NCI-H345 treated with DMSO at 0.1 percent for 48 hours (cell line): Measurements from ENCODE around the gene SFTPD.

Experiments
- DNase-seq: peaks from one replicate; lab custom pipeline; 2025; ENCODE audit not compliant: unreplicated experiment; lab: John Stamatoyannopoulos, UW

SFTPD gene

DNA sequence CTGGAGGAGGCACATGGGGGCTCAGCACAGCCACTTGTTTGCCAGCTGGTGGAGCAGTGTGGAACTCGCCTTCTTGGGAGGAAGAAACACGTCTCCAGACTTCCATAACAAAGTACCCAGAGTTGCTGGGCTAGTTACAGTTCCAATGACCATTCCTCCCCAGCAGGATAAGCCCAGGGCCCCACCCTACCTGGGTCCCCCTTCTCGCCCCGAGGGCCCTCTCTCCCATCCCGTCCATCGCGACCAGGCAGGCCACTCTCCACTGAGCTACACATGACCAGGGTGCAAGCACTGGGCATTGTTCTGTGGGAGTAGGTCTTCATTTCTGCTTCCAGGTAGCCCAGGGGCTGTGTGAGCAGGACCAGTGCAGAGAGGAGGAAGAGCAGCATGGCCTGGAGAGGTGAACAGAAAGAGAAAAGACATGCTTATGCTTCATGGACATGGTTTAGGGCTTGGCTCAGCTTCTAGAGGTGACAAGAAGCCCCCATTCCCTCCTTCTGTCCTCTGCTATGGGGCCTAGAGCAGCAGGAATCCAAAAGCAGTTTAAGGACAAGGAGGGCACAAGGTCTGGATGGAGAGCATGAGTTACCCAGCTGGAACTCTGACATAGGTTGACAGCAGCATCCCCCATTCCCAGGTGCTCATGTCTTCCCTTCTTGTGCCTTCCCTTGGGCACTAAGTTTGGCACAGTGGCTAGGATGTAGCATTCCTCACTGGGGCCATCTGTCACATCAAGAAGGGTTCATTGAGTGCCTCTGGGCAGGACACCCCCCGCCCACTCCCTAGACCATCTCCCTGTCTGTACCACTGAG is 2.4 kb downstream of the SFTPD start:
- no peak for DNase-seq

DNA sequence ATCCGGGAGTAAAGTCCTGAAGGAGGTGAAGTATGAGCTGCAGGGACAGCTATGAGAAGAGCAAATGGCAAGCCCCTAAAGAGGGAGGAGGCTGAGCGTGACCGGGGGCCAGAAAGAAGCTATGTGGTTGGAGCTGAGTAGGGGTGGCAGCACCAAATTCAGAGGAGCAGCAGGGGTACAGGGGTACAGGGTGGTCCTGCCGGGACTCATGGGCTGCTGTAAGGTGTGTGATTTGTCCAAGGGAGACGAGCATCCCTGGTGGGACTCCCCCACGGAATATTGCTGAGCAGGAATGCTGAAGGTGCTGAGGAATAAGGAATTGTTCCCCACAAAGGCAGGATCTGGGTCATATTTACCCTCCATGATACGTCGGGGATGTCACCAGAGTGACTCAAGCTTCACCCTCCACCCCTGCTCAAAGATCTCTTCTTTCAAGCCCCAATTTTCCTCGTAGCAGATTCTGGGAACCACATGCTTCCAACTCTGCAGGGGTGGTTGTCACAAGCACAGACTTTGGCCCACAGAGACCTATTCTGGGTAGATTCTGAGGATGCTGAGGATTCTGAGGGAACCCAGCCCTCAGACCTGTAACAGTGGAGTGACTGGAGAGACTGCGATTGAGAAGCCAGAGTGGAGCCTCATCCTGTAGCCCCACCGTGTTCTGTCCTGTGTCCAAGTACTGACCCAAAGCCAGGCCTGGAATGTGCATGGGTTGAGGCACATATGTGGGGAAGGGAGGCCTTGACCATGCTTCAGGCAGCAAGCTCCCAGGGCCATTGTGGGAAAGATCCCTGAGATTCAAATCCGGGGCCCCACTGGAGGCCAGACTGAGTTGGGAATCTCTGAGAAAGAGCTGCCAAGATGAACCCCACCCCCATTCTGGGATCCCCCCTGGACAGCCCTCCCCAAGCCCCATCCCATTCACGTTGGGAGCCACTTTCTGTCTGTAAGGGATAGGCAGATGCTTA is 4.2 kb downstream of the SFTPD start:
- no peak for DNase-seq

DNA sequence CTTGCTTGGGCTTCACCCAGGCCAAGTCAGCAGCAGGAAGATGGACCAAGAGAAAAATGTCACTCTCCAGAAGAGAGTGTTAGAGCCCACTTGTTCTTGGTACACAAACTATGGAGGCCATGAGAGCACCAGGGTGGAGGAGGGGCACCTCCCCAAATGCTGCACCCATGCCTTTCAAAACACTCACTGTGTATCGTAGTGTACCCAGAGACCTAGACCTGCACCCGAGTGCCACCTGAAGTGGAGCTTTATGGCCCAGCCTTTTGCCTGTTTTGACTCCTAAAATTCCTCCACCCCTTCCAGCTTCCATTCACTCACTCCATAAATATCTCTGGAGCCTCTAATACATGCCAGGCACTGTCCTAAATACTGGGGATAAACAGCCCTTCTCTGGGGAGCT is 5.0 kb downstream of the SFTPD start:
- no peak for DNase-seq

- DNase-seq, result no peak
These were observed 6.4 kb downstream of the SFTPD start for GRCh38 chr10:79942261-79943185.

DNA sequence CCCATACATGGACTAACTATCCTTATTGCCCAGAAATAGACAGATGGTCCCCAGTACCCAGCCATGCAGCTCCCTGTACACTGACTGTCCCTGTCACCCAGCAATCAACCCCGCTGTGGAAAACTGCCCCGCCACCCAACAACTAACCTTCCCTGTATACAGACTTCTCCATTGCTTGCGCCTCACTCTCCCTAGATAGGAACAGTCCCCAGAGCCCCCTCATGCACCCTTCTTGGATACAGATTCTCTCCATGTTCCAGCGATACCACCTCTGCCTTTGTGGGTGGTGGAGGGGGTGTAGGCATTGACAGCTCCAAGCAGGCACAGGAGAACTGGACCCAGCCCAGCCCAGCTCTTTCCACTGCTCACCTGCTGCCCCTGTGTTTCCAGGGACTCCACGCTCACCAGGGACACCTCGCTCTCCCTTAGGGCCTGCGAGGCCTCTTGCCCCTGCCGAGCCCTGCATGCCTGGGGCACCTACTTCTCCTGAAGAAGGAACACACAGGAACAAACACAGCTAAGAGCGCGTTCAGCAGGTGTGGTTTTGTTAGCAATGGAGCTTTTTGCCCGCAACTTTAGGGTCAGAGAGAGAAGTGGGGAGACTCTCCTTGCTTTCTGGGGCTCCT is 7.2 kb downstream of the SFTPD start:
- DNase-seq, result no peak

- DNase-seq, result no peak
These were observed 7.8 kb downstream of the SFTPD start for GRCh38 chr10:79941146-79941545.

DNA sequence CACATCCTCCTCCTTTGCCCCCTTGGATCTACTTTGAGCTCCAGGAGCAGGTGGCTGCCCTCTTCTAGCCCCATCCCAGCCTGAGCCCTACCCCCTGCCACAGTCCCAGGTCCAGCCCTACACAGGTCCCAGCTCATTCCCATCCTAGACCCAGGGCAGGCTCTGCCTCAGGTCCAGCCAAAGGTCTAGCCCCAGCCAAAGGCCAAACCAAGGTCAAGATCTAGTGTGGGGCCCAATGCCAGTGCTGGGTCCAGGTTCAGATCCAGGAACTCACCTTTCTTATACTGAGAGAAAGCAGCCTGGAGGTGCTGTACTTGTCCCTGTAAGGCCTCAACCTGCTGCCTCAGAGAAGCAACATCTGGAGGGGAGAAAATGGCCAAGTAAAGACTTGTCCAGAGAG is 8.5 kb downstream of the SFTPD start:
- no peak for DNase-seq

- DNase-seq, result no peak
These were observed 8.9 kb downstream of the SFTPD start for GRCh38 chr10:79939969-79940368.

DNA sequence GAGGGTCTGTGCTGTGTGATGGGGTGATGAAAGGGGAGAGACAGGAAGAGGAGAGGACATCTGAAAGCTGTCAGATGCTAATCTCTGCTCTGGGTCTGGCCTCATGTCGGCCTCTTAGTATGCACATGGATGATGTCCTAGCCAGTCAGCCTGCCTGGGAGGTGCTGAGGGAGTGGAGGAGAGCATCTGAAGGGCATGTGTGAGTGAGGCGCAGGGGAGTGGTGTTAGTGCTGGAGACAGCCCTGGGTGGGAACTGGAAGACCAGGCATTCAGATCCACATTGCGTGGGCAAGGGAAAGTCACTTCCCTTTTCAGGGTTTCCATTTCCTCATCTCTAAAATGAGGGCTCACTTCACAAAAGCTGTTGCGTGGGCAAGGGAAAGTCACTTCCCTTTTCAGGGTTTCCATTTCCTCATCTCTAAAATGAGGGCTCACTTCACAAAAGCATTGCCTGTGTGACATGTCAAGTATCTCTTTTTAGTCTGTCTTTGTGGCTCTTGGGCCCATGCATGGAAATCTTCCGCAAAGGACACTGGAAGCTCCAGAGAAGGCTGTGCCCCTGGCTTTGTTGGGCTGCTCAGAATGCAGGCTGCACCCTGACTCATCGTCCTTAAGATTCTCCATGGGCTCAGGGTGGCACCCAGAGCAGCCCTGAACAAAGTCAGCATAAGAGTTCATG is 10.0 kb downstream of the SFTPD start:
- DNase-seq, result no peak

DNA sequence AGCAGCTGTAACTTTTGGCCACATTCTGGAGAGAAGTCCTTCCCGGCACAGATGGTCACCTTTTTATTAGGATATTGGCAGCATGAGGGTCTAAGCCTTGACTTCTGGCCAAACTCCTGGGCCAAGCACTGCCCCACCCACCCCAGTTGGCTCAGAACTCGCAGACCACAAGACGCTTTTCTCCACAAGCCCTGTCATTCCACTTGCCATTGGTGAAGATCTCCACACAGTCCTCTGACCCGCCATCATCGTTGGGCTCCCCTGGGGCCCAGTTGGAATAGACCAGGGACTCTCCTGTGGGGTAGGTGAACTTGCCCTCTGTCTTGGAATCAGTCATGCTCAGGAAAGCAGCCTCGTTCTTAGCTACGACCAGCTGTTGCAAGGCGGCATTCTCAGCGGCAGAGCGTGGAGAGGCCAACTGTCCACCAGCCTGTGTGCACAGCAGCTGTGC is 11.2 kb downstream of the SFTPD start:
- no peak for DNase-seq

GRCh38 chr10:79936625-79937615 is 12.0 kb downstream of the SFTPD start:
- DNase-seq, result no peak

GRCh38 chr10:79933961-79934360 is 14.9 kb downstream of the SFTPD start:
- no peak for DNase-seq

DNA sequence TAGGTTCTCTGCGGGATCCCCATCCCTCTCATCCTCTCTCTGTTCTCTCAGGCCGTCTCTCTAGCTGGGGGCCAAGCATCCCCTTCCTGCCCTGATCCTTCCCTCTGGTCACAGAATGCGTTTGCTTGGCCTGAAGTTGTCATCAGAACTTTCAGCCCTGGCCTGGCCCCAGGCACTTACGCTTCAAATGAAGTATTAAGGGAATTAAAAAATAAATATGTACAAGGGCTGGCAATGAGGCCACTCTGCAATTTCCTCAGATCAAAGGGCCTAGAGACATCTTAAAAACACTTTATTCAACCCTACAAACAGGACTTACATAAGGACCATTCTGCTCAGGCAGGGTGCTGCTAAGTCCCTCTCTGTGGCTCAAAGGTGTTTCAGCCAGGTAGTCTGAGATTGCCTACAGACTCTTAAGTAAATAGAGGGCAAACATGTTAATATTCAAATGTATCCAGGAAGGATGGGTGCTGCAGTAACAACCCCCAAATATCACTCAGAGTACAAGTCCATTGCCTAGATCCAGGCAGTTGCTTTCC is 16.0 kb downstream of the SFTPD start:
- DNase-seq, result no peak

DNA sequence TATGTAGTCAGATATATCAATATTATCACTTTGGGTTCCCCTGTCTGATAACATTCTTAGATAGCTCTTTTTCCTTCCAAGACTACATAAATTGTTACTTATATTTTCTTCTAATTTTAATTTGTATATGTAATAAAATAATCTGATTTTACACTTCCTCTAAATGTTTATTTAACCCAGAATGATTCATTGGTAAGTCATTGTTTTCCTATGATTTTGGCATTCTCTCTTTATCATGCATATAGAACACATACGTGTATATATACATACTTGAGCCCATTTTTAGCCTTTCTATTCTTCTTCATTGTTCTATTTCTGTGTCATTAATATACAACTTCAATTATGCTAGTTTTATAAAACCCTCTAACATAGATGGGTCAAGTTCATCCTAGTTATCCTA is 16.6 kb downstream of the SFTPD start:
- no peak for DNase-seq

DNA sequence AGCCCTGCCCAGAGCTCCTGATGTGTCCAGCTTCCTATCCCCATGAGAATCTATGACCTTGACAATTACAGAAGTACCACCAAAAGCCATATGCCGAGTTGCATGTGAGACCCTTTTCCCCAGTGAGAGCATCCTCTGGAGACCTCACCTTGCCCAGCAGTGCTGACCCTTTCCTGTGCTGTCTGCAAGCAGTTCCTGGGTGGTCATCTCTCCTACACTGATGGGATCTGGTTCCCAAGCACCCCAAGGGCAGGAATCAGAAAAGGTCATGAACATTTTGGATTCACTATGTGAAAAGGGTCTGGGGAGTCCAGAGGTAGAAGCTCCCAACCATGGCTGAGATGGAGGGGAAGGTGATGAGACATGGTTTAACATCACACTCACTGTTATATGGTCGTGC is 18.2 kb downstream of the SFTPD start:
- DNase-seq, result no peak

GRCh38 chr10:79930267-79930666 is 18.6 kb downstream of the SFTPD start:
- no peak for DNase-seq

GRCh38 chr10:79929409-79929904 is 19.4 kb downstream of the SFTPD start:
- peak; percentile 32 for DNase-seq

DNA sequence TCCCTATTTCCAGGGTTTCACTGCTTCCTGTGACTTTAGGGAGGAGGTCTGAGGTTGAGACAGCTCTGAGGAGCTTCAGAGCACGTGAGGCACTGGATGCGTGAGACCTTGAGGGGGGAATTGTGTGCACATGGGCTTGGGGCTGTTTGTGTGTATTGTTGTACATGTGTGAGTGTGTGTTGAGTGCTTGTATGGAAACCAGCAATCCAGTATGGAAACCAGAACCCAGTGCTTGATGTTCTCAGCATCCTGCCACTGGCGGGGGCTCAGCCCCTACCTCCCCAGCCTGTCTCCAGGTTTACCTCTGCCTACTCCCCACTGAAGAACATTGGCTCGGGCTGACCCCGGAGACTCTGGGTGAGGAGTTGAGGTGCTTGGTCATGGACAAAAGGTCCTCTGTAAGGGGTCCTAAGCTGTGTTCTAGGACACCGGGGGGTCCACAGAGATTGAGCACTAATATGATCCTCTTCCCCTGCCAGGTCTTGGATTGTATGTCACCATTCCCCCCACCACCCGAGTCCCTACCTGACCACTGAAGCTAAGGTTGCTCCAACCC is 20.8 kb downstream of the SFTPD start:
- no peak for DNase-seq
